Articular chondrocyte of knee joint (primary cell): ENCODE data around the gene LRRC9. TPM values are rescaled to one million over a fixed set of nuclear protein-coding genes. Genes with fewer than 3 reads are reported as not detected.

Experiments used
- total RNA-seq: library from RNA; depleted of rRNA; stranded (reverse); fragments of >200 nt; gene quantifications from 2 replicates; pipeline ENCODE4 v1.2.3, GENCODE V29; 2012

LRRC9 gene
- not detected in 2 replicates for total RNA-seq

GRCh38 chr14:59919570-59920377 lies at the start of gene LRRC9:
Gene LRRC9 (plus strand): TSS chr14:59920144.

DNA sequence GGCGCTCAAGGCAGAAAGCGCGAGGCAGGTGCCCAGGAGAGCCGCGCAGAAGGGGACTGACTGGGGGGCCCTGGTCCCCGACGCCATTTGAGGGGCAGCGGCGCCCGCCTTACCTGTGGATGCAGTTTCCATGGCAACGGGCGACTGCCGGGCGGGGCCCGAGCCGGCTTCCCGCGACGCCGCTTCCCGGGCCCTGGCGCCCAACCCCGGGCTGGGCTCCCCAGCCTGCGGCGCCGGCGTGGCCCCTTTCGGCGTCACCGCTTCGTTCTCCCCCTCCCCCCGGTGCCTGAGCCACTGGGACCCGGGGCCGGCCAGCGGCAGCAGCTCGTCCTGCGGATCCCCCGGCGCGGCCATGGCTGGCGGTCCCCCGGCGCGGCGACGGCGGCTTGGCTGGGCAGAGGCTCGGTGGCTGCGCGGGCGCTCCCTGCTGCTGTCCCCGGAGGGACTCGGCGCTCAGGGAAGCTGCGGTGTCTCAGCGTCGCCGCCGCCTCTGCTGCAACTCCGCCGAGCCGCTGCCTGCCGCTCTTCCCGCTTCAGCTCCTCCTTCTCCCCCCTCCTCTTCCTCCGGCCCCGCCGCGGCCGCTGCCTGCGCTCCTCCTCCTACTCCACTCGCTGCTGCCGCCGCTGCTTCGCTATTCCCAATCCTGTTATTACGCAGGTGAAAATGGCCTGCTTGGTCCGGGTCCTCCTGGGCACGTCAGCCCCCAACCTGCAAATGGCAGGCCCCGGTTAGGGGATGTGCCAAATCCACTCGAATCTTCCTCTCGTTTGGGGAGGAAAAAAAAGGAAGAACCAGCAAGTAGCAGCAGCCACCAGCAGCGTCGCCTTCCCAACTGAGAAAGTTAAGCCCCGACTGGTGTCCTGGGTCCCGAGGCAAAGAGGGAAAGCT lies 49.4 kb upstream of the LRRC9 start, which contains the start of gene RTN1:
RTN1 (minus strand) TSS at position 500 of the 889 bp plus-strand sequence; CDS start at position 354, 146 bp downstream.

DNA sequence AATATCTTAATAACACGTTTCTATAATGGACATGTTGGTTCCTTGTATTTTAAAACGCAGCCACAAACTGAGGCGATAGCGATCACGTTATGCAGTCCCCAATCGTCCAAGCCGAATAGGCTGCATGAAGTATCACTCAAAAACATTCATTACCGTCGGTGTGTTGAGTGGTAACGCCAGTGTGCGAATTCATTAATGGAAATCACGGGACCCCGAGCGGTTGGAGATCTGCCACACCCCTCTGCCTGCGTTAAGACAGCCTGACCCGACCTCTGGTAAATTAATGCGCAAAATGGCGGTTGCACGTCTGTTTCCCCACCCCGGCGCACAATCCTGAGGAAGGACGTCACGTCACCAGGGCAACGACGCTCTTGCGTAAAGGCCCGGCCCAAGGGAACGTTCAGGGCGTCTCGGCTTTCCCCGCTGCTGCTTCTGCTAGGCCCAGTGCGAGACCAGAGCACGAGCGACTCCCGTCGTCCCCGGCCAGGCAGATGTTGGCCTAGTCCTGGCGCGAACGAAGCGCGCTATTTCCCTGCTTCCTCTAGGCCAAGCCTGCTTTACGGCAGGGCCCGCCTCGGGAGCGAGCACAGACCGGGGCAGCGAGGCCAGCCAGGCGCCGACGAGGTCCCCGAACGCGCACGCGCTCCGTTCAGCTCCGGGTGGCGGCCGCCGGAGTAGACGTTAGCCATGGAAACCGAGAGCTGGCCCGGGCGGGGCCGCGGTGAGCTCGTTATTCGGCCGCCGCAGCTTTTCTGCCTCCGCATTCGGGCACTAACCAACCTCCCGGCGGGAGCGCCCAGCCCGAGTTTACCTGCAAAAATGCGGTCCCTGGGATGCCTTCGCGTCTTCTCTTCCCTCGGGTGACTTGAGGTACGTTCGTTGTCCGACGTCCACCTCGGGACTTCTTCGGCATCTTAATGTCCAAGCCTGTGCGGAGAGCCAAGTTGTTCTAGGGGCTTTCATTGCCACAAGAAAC lies 171.9 kb downstream of the LRRC9 start, which contains the start of gene PCNX4:
PCNX4 (plus strand) TSS at position 374 of the 976 bp plus-strand sequence. CDS start 15,716 bp downstream, outside the sequence.

Other genes with a start within 250 kb of the LRRC9 start
- gene RTN1, start 49.4 kb upstream of the LRRC9 start, total RNA-seq, result 0.39 and 0.54 TPM in 2 replicates
- gene PCNX4, start 171.8 kb downstream of the LRRC9 start, total RNA-seq, result 138 and 145 TPM in 2 replicates
- gene DHRS7, start 245.3 kb downstream of the LRRC9 start, total RNA-seq, result 43.0 and 48.9 TPM in 2 replicates